GM23338 (cell line): ENCODE measurements around the gene BFSP2. TPM values are rescaled to one million over a fixed set of nuclear protein-coding genes. Genes with fewer than 3 reads are reported as not detected.

Experiments
- ATAC-seq: fragments of 200-7000 bp; cut with Tn5 transposase; 3 replicates; pipeline ENCODE4 v1.9.1; 2020
- DNase-seq: peaks from one replicate; pipeline ENCODE4 v3.0.0-alpha.2; 2015; ENCODE audit warnings: low spot score
- H2AFZ ChIP-seq: fragments of 200-600 bp; sonication (generic); 2 replicates; pipeline ENCODE4 v1.8.0; 2016; ENCODE audit warnings: antibody characterized with exemption, mild to moderate bottlenecking, moderate library complexity
- H3F3A ChIP-seq: fragments of 200-600 bp; sonication (generic); replicated peaks from 2 replicates; pipeline ENCODE4 v1.8.0; 2017; ENCODE audit warnings: antibody characterized with exemption, mixed run types, low read depth
- H3K27ac ChIP-seq: fragments of 200-600 bp; sonication (generic); 2 replicates; pipeline ENCODE4 v1.6.1; 2016; ENCODE audit warnings: low read depth
- H3K27me3 ChIP-seq: fragments of 200-600 bp; sonication (generic); 2 replicates; pipeline ENCODE4 v1.8.0; 2016; ENCODE audit warnings: mild to moderate bottlenecking, mixed run types, moderate library complexity; ENCODE audit not compliant: insufficient read depth
- H3K36me3 ChIP-seq: fragments of 200-600 bp; sonication (generic); 2 replicates; pipeline ENCODE4 v1.8.0; 2016; ENCODE audit warnings: mild to moderate bottlenecking; ENCODE audit not compliant: insufficient read depth
- H3K4me1 ChIP-seq: fragments of 200-600 bp; sonication (generic); 2 replicates; pipeline ENCODE4 v1.8.0; 2016; ENCODE audit warnings: mild to moderate bottlenecking, moderate library complexity; ENCODE audit not compliant: insufficient read depth
- H3K4me2 ChIP-seq: fragments of 200-600 bp; sonication (generic); 2 replicates; pipeline ENCODE4 v1.7.1; 2017; ENCODE audit warnings: mixed run types
- H3K4me3 ChIP-seq: fragments of 200-600 bp; sonication (generic); 2 replicates; pipeline ENCODE4 v1.6.1; 2016; ENCODE audit warnings: mixed run types
- H3K79me2 ChIP-seq: fragments of 200-600 bp; sonication (generic); replicated peaks from 2 replicates; pipeline ENCODE4 v1.8.0; 2017; ENCODE audit warnings: mild to moderate bottlenecking; ENCODE audit not compliant: insufficient read depth
- H3K9me2 ChIP-seq: fragments of 200-600 bp; sonication (generic); 2 replicates; pipeline ENCODE4 v1.8.0; 2017; ENCODE audit not compliant: insufficient read depth
- H4K20me1 ChIP-seq: fragments of 200-600 bp; sonication (generic); replicated peaks from 2 replicates; pipeline ENCODE4 v1.8.0; 2017; ENCODE audit warnings: mild to moderate bottlenecking; ENCODE audit not compliant: insufficient read depth
- H3K27ac Mint-ChIP-seq: 2 replicates; pipeline ENCODE4 v1.8.0; 2020; ENCODE audit warnings: inconsistent platforms, mild to moderate bottlenecking, moderate library complexity, mixed read lengths
- H3K27me3 Mint-ChIP-seq: 3 replicates; pipeline ENCODE4 v1.8.0; 2022; ENCODE audit warnings: low read depth, mild to moderate bottlenecking, moderate library complexity, mixed read lengths, inconsistent platforms; ENCODE audit not compliant: insufficient read depth, poor library complexity
- H3K36me3 Mint-ChIP-seq: 3 replicates; pipeline ENCODE4 v1.8.0; 2021; ENCODE audit warnings: low read depth, mild to moderate bottlenecking, inconsistent platforms, moderate library complexity, mixed read lengths
- H3K4me1 Mint-ChIP-seq: 3 replicates; pipeline ENCODE4 v1.8.0; 2020; ENCODE audit warnings: mild to moderate bottlenecking, inconsistent platforms, mixed read lengths
- H3K4me3 Mint-ChIP-seq: 3 replicates; pipeline ENCODE4 v1.8.0; 2021; ENCODE audit warnings: moderate library complexity, mild to moderate bottlenecking, inconsistent platforms, mixed read lengths
- H3K9me3 Mint-ChIP-seq: 3 replicates; pipeline ENCODE4 v1.8.0; 2020; ENCODE audit warnings: moderate library complexity, mild to moderate bottlenecking, inconsistent platforms, mixed read lengths
- CREB1 ChIP-seq: fragments of 250-450 bp; sonication (Bioruptor Pico); IDR thresholded peaks from 2 replicates; pipeline ENCODE4 v1.5.0; 2020; ENCODE audit warnings: low read depth, mild to moderate bottlenecking, moderate library complexity
- CTCF ChIP-seq, 2 experiments: fragments of 200-600 bp in 1 of 2; sonication (generic) in 1 of 2; conservative IDR thresholded peaks; 2 replicates each; pipeline versions ENCODE4 v1.5.1 to v1.6.1; 2016 to 2017; ENCODE audit warnings: antibody characterized with exemption in 2 of 2, low read depth in 2 of 2, mild to moderate bottlenecking in 2 of 2, moderate library complexity in 1 of 2
- EZH2 ChIP-seq: fragments of 200-600 bp; sonication (generic); IDR thresholded peaks from one replicate; pipeline ENCODE4 v1.8.0; 2017; ENCODE audit warnings: antibody characterized with exemption, mild to moderate bottlenecking, low read depth; ENCODE audit not compliant: unreplicated experiment
- EZH2phosphoT487 ChIP-seq: fragments of 200-600 bp; sonication (generic); IDR thresholded peaks from one replicate; pipeline ENCODE4 v1.8.1; 2018; ENCODE audit warnings: antibody characterized with exemption; ENCODE audit not compliant: unreplicated experiment
- JUNB ChIP-seq: IDR thresholded peaks from one replicate; pipeline ENCODE4 v1.6.1; 2016; ENCODE audit warnings: antibody characterized with exemption; ENCODE audit not compliant: unreplicated experiment
- NANOG ChIP-seq: IDR thresholded peaks from 2 replicates; pipeline ENCODE4 v1.6.1; 2016; ENCODE audit warnings: antibody characterized with exemption, borderline replicate concordance
- POLR2AphosphoS5 ChIP-seq: IDR thresholded peaks from 2 replicates; pipeline ENCODE4 v1.6.1; 2016; ENCODE audit warnings: antibody characterized with exemption, low read depth
- ZNF331 ChIP-seq: fragments of 250-450 bp; sonication (Bioruptor Pico); IDR thresholded peaks from 2 replicates; pipeline ENCODE4 v1.5.0; 2020; ENCODE audit warnings: low read depth, mild to moderate bottlenecking, moderate library complexity
- polyA plus RNA-seq: library from polyadenylated mRNA; unstranded; fragments of >200 nt; fragmentation: Nextera tagmentation; extraction: Ambion mirVana; gene quantifications from 2 replicates; pipeline ENCODE4 v1.2.1, GENCODE V29; 2016
- total RNA-seq: library from RNA; depleted of rRNA; stranded (reverse); fragments of >200 nt; shearing (Covaris generic); gene quantifications from 2 replicates; pipeline ENCODE4 v1.2.3, GENCODE V29; 2014
- TF ChIP-seq, protein P1 (sequence below): IDR thresholded peaks from one replicate; pipeline ENCODE4 v1.6.1; 2018; ENCODE audit warnings: antibody characterized with exemption; ENCODE audit not compliant: unreplicated experiment
- TF ChIP-seq, protein P2 (sequence below): IDR thresholded peaks from 2 replicates; pipeline ENCODE4 v1.6.1; 2016; ENCODE audit warnings: antibody characterized with exemption
- TF ChIP-seq, protein P3 (sequence below): fragments of 250-450 bp; sonication (Bioruptor Pico); IDR thresholded peaks from 2 replicates; pipeline ENCODE4 v1.5.0; 2020; ENCODE audit warnings: mild to moderate bottlenecking, moderate library complexity

Gene BFSP2
- total and polyA plus RNA-seq, 2 experiments from 2014 or later = not detected

DNA sequence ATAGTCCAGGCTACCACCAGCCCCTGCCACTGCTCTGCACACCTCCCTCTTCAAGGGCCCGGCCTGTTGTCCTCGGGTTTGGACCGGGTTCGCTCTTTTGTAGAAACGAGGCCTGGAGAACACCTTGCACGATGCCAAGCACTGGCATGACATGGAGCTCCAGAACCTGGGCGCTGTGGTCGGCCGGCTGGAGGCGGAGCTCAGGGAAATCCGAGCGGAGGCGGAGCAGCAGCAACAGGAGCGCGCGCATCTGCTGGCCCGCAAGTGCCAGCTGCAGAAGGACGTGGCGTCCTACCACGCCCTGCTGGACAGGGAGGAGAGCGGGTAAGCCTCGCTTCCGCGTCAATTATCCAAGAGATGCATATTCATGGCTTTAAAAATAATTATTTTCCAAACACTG is 72.4 kb downstream of the BFSP2 start:
- H3K4me1 Mint-ChIP-seq = peaks cover 24% of the 10 kb centered on the region
- H3K79me2 ChIP-seq = no peaks in the 10 kb centered on the region
- DNase-seq (peak; percentile 63), ATAC-seq (peak; percentile 85)
- peaks cover 26% of the 10 kb centered on the region for H3K4me1 ChIP-seq
- peak overlapping the region; percentile 93 for H2AFZ ChIP-seq
- no peaks in the 10 kb centered on the region; the same call in 2 of the 3 replicates for H3K9me3 Mint-ChIP-seq
- no peaks in the 10 kb centered on the region for H3K27me3 Mint-ChIP-seq
- peak overlapping the region; percentile 38; the same call in 1 of the 2 replicates for H3K4me3 ChIP-seq
- no peaks in the 10 kb centered on the region for H4K20me1 ChIP-seq
- H3K4me3 Mint-ChIP-seq = peak overlapping the region; percentile 50; the same call in 2 of the 3 replicates
- no peak overlapping the region for H3K27ac Mint-ChIP-seq
- no peak overlapping the region for H3K27ac ChIP-seq
- 0 out of 2 replicates have a peak, but pooled peaks cover 12% of the 10 kb centered on the region for H3K9me2 ChIP-seq
- no peaks in the 10 kb centered on the region for H3K27me3 ChIP-seq
- H3K36me3 ChIP-seq = no peaks in the 10 kb centered on the region
- H3K36me3 Mint-ChIP-seq = no peaks in the 10 kb centered on the region
- no peaks in the 10 kb centered on the region for H3F3A ChIP-seq
- H3K4me2 ChIP-seq = peak overlapping the region; percentile 57
- TF ChIP-seq EZH2 (no peak), NANOG (no peak), ZNF331 (no peak), EZH2phosphoT487 (no peak), CREB1 (CRISPR knock-in tag) (no peak), POLR2AphosphoS5 (no peak), JUNB (no peak), CTCF (conservative IDR thresholded peaks at IDR 0.05; ENCODE audit: low read depth in 2 of 2) (no peak; a peak in 1 of 4 replicates)
- TF ChIP-seq, protein P1, sequence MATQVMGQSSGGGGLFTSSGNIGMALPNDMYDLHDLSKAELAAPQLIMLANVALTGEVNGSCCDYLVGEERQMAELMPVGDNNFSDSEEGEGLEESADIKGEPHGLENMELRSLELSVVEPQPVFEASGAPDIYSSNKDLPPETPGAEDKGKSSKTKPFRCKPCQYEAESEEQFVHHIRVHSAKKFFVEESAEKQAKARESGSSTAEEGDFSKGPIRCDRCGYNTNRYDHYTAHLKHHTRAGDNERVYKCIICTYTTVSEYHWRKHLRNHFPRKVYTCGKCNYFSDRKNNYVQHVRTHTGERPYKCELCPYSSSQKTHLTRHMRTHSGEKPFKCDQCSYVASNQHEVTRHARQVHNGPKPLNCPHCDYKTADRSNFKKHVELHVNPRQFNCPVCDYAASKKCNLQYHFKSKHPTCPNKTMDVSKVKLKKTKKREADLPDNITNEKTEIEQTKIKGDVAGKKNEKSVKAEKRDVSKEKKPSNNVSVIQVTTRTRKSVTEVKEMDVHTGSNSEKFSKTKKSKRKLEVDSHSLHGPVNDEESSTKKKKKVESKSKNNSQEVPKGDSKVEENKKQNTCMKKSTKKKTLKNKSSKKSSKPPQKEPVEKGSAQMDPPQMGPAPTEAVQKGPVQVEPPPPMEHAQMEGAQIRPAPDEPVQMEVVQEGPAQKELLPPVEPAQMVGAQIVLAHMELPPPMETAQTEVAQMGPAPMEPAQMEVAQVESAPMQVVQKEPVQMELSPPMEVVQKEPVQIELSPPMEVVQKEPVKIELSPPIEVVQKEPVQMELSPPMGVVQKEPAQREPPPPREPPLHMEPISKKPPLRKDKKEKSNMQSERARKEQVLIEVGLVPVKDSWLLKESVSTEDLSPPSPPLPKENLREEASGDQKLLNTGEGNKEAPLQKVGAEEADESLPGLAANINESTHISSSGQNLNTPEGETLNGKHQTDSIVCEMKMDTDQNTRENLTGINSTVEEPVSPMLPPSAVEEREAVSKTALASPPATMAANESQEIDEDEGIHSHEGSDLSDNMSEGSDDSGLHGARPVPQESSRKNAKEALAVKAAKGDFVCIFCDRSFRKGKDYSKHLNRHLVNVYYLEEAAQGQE = no peak
- TF ChIP-seq, protein P2, sequence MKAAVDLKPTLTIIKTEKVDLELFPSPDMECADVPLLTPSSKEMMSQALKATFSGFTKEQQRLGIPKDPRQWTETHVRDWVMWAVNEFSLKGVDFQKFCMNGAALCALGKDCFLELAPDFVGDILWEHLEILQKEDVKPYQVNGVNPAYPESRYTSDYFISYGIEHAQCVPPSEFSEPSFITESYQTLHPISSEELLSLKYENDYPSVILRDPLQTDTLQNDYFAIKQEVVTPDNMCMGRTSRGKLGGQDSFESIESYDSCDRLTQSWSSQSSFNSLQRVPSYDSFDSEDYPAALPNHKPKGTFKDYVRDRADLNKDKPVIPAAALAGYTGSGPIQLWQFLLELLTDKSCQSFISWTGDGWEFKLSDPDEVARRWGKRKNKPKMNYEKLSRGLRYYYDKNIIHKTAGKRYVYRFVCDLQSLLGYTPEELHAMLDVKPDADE = no peak
- TF ChIP-seq, protein P3, sequence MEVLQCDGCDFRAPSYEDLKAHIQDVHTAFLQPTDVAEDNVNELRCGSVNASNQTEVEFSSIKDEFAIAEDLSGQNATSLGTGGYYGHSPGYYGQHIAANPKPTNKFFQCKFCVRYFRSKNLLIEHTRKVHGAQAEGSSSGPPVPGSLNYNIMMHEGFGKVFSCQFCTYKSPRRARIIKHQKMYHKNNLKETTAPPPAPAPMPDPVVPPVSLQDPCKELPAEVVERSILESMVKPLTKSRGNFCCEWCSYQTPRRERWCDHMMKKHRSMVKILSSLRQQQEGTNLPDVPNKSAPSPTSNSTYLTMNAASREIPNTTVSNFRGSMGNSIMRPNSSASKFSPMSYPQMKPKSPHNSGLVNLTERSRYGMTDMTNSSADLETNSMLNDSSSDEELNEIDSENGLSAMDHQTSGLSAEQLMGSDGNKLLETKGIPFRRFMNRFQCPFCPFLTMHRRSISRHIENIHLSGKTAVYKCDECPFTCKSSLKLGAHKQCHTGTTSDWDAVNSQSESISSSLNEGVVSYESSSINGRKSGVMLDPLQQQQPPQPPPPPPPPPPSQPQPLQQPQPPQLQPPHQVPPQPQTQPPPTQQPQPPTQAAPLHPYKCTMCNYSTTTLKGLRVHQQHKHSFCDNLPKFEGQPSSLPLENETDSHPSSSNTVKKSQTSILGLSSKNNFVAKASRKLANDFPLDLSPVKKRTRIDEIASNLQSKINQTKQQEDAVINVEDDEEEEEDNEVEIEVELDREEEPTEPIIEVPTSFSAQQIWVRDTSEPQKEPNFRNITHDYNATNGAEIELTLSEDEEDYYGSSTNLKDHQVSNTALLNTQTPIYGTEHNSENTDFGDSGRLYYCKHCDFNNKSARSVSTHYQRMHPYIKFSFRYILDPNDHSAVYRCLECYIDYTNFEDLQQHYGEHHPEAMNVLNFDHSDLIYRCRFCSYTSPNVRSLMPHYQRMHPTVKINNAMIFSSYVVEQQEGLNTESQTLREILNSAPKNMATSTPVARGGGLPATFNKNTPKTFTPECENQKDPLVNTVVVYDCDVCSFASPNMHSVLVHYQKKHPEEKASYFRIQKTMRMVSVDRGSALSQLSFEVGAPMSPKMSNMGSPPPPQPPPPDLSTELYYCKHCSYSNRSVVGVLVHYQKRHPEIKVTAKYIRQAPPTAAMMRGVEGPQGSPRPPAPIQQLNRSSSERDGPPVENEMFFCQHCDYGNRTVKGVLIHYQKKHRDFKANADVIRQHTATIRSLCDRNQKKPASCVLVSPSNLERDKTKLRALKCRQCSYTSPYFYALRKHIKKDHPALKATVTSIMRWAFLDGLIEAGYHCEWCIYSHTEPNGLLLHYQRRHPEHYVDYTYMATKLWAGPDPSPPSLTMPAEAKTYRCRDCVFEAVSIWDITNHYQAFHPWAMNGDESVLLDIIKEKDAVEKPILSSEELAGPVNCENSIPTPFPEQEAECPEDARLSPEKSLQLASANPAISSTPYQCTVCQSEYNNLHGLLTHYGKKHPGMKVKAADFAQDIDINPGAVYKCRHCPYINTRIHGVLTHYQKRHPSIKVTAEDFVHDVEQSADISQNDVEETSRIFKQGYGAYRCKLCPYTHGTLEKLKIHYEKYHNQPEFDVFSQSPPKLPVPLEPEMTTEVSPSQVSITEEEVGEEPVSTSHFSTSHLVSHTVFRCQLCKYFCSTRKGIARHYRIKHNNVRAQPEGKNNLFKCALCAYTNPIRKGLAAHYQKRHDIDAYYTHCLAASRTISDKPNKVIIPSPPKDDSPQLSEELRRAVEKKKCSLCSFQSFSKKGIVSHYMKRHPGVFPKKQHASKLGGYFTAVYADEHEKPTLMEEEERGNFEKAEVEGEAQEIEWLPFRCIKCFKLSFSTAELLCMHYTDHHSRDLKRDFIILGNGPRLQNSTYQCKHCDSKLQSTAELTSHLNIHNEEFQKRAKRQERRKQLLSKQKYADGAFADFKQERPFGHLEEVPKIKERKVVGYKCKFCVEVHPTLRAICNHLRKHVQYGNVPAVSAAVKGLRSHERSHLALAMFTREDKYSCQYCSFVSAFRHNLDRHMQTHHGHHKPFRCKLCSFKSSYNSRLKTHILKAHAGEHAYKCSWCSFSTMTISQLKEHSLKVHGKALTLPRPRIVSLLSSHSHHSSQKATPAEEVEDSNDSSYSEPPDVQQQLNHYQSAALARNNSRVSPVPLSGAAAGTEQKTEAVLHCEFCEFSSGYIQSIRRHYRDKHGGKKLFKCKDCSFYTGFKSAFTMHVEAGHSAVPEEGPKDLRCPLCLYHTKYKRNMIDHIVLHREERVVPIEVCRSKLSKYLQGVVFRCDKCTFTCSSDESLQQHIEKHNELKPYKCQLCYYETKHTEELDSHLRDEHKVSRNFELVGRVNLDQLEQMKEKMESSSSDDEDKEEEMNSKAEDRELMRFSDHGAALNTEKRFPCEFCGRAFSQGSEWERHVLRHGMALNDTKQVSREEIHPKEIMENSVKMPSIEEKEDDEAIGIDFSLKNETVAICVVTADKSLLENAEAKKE (CRISPR knock-in tag) = no peak
